H1 (cell line): ENCODE results near the gene KCNJ18. TPM values are rescaled to one million over a fixed set of nuclear protein-coding genes. Genes with fewer than 3 reads are reported as not detected.

ENCODE experiments used
- CTCF ChIA-PET: fragments of 300-600 bp; sonication (Branson Sonifier 250); formaldehyde crosslinking; loops from one replicate; lab custom pipeline; 2021; ENCODE audit not compliant: partially characterized antibody; lab: Charles Lee
- POLR2A ChIA-PET: fragments of 300-600 bp; sonication (Branson Sonifier 250); formaldehyde crosslinking; loops from one replicate; lab custom pipeline; 2021; ENCODE audit warnings: inconsistent platforms; ENCODE audit not compliant: partially characterized antibody; lab: Charles Lee
- DNase-seq, 2 experiments: peaks; one replicate each; pipeline versions ENCODE4 v3.0.0 to v3.0.0-alpha.2; 2010 to 2022; ENCODE audit warnings: low spot score in 2 of 2, low read depth in 1 of 2, mixed read lengths in 1 of 2
- FAIRE-seq: peaks from 2 replicates; lab custom pipeline; 2011; peaks lifted over from hg19 to GRCh38; lab: Jason Lieb, UNC
- H2AFZ ChIP-seq: 2 replicates; pipeline ENCODE4 v1.8.1; 2012; ENCODE audit warnings: low read length, inconsistent platforms
- H2AK5ac ChIP-seq: 2 replicates; pipeline ENCODE4 v1.6.1; 2013; ENCODE audit warnings: low read depth, low read length
- H2BK120ac ChIP-seq: replicated peaks from 2 replicates; pipeline ENCODE3; 2013; ENCODE audit warnings: low read depth, low read length, inconsistent platforms
- H2BK12ac ChIP-seq: 2 replicates; pipeline ENCODE4 v1.6.1; 2013; ENCODE audit warnings: low read depth, low read length
- H2BK15ac ChIP-seq: 2 replicates; pipeline ENCODE4 v1.6.1; 2013; ENCODE audit warnings: low read length
- H2BK20ac ChIP-seq: 2 replicates; pipeline ENCODE4 v1.6.1; 2013; ENCODE audit warnings: low read length
- H2BK5ac ChIP-seq: 2 replicates; pipeline ENCODE4 v1.6.1; 2013; ENCODE audit warnings: low read depth, low read length
- H3K14ac ChIP-seq: 2 replicates; pipeline ENCODE4 v1.6.1; 2013; ENCODE audit warnings: inconsistent platforms; ENCODE audit not compliant: insufficient read length
- H3K18ac ChIP-seq: 2 replicates; pipeline ENCODE4 v1.6.1; 2013; ENCODE audit warnings: low read length; ENCODE audit errors: extremely low read depth
- H3K23ac ChIP-seq: 2 replicates; pipeline ENCODE4 v1.6.1; 2013; ENCODE audit warnings: inconsistent platforms; ENCODE audit not compliant: insufficient read length
- H3K23me2 ChIP-seq: 2 replicates; pipeline ENCODE4 v1.6.1; 2013; ENCODE audit warnings: low read depth, low read length
- H3K27ac ChIP-seq: 2 replicates; pipeline ENCODE4 v1.6.1; 2011; ENCODE audit warnings: low read depth, low read length, inconsistent platforms
- H3K27me3 ChIP-seq, 4 experiments: replicated peaks in 1 of 4; 1 replicate in 1 of 4; 2 replicates in 3 of 4; pipeline versions ENCODE4 v1.6.1 to v1.8.1; 2011 to 2013; ENCODE audit warnings: low read length in 3 of 4, mild to moderate bottlenecking in 3 of 4, inconsistent platforms in 2 of 4, mixed read lengths in 2 of 4, moderate library complexity in 1 of 4; ENCODE audit not compliant: control insufficient read depth in 3 of 4, insufficient read depth in 3 of 4; ENCODE audit errors: extremely low read depth in 1 of 4
- H3K36me3 ChIP-seq, 4 experiments: 2 replicates each; pipeline versions ENCODE4 v1.6.1 to v1.8.1; 2011 to 2013; ENCODE audit warnings: mild to moderate bottlenecking in 4 of 4, low read length in 3 of 4, moderate library complexity in 2 of 4, control low read depth in 1 of 4, inconsistent platforms in 1 of 4; ENCODE audit not compliant: insufficient read depth in 4 of 4, control insufficient read depth in 2 of 4
- H3K4ac ChIP-seq: replicated peaks from 2 replicates; pipeline ENCODE3; 2013; ENCODE audit warnings: low read length, low read depth, mixed read lengths, inconsistent platforms; ENCODE audit not compliant: insufficient read length
- H3K4me1 ChIP-seq, 4 experiments: replicated peaks in 1 of 4; 1 replicate in 1 of 4; 2 replicates in 3 of 4; pipeline versions ENCODE4 v1.6.1 to v1.8.1; 2011 to 2013; ENCODE audit warnings: low read length in 3 of 4, inconsistent platforms in 2 of 4, mixed read lengths in 1 of 4; ENCODE audit not compliant: insufficient read depth in 4 of 4, control insufficient read depth in 3 of 4
- H3K4me2 ChIP-seq, 2 experiments: 2 replicates each; pipeline versions ENCODE4 v1.6.1 to v1.8.1; 2011 to 2013; ENCODE audit warnings: low read depth in 2 of 2, low read length in 2 of 2, control low read depth in 1 of 2, inconsistent platforms in 1 of 2, mild to moderate bottlenecking in 1 of 2; ENCODE audit not compliant: insufficient read depth in 1 of 2
- H3K4me3 ChIP-seq, 4 experiments: fragments of 200-600, 300-600 bp in 1 of 4; sonication (generic), shearing (Covaris generic), sonication (Bioruptor Twin) in 1 of 4; 2 replicates each; pipeline versions ENCODE4 v1.5.1 to v1.8.1; 2011 to 2016; ENCODE audit warnings: low read length in 4 of 4, low read depth in 3 of 4, control low read depth in 2 of 4, inconsistent platforms in 2 of 4, mild to moderate bottlenecking in 2 of 4, mixed read lengths in 1 of 4, moderate library complexity in 1 of 4; ENCODE audit not compliant: insufficient read depth in 2 of 4; ENCODE audit errors: extremely low read depth in 1 of 4
- H3K56ac ChIP-seq: replicated peaks from 2 replicates; pipeline ENCODE3; 2013; ENCODE audit warnings: low read depth, mild to moderate bottlenecking, mixed read lengths, low read length, inconsistent platforms; ENCODE audit not compliant: insufficient read length
- H3K79me1 ChIP-seq: 2 replicates; pipeline ENCODE4 v1.6.1; 2013; ENCODE audit warnings: low read depth, low read length, control low read depth
- H3K79me2 ChIP-seq, 2 experiments: 2 replicates each; pipeline versions ENCODE4 v1.6.1 to v1.8.1; 2012 to 2013; ENCODE audit warnings: low read length in 2 of 2, mild to moderate bottlenecking in 2 of 2, inconsistent platforms in 1 of 2; ENCODE audit not compliant: insufficient read depth in 2 of 2, control insufficient read depth in 1 of 2
- H3K9ac ChIP-seq, 4 experiments: replicated peaks in 1 of 4; 1 replicate in 1 of 4; 2 replicates in 3 of 4; pipeline versions ENCODE4 v1.6.1 to v1.8.1; 2011 to 2013; ENCODE audit warnings: low read depth in 3 of 4, low read length in 3 of 4, control low read depth in 2 of 4, mild to moderate bottlenecking in 2 of 4, moderate library complexity in 2 of 4, inconsistent platforms in 1 of 4; ENCODE audit errors: extremely low read depth in 1 of 4
- H3K9me3 ChIP-seq, 2 experiments: 2 replicates each; pipeline versions ENCODE4 v1.6.1 to v1.8.1; 2012 to 2013; ENCODE audit warnings: mild to moderate bottlenecking in 2 of 2, moderate library complexity in 2 of 2, control low read depth in 1 of 2, inconsistent platforms in 1 of 2, low read depth in 1 of 2, low read length in 1 of 2, mixed read lengths in 1 of 2; ENCODE audit not compliant: insufficient read depth in 2 of 2
- H4K20me1 ChIP-seq, 2 experiments: replicated peaks in 1 of 2; 2 replicates each; pipeline versions ENCODE3 to v1.8.1; 2011 to 2013; ENCODE audit warnings: inconsistent platforms in 2 of 2, low read length in 2 of 2, mild to moderate bottlenecking in 1 of 2; ENCODE audit not compliant: insufficient read depth in 2 of 2, control insufficient read depth in 1 of 2
- H4K5ac ChIP-seq: 2 replicates; pipeline ENCODE4 v1.6.1; 2013; ENCODE audit warnings: low read length, low read depth, mixed read lengths, inconsistent platforms; ENCODE audit not compliant: insufficient read length
- H4K8ac ChIP-seq: 2 replicates; pipeline ENCODE4 v1.8.0; 2013; ENCODE audit warnings: mild to moderate bottlenecking, moderate library complexity, low read length, inconsistent platforms; ENCODE audit not compliant: insufficient read depth; ENCODE audit errors: extremely low read depth
- H4K91ac ChIP-seq: replicated peaks from 2 replicates; pipeline ENCODE3; 2013; ENCODE audit warnings: low read length, mixed read lengths, inconsistent platforms; ENCODE audit not compliant: insufficient read length
- CREB1 ChIP-seq: IDR thresholded peaks from 2 replicates; pipeline ENCODE4 v1.6.1; 2012; ENCODE audit warnings: inconsistent platforms
- TAF1 ChIP-seq: IDR thresholded peaks from 2 replicates; pipeline ENCODE4 v1.6.1; 2011; ENCODE audit warnings: mild to moderate bottlenecking, low read depth, low read length
- USF2 ChIP-seq: IDR thresholded peaks from 2 replicates; pipeline ENCODE4 v1.6.1; 2011; ENCODE audit warnings: low read length, improper control_type of control experiment
- WGBS, 2 experiments: shearing (Covaris generic) in 1 of 2; methylation state at CpG; one replicate each; pipeline versions ENCODE4 v1.1.6 to v1.1.7; 2013 to 2015; ENCODE audit warnings: low lambda C conversion rate in 2 of 2, mixed read lengths in 2 of 2, inconsistent platforms in 1 of 2, low coverage in 1 of 2, missing lambda C conversion rate in 1 of 2; ENCODE audit not compliant: insufficient replicate concordance in 2 of 2, insufficient coverage in 1 of 2, insufficient read length in 1 of 2; ENCODE audit errors: extremely low coverage in 1 of 2, missing lambda C conversion rate in 1 of 2; 5-methylcytosine and 5-hydroxymethylcytosine counted together
- polyA plus RNA-seq, 7 experiments: library from polyadenylated mRNA; depleted of rRNA in 3 of 7; stranded (reverse) in 5 of 7; unstranded in 2 of 7; fragments of >200 nt in 5 of 7; fragments of 200-250 nt in 2 of 7; gene quantifications; 1 replicate in 5 of 7; 2 replicates in 1 of 7; 4 replicates in 1 of 7; pipeline versions ENCODE4 v1.2.1 to v1.2.3, GENCODE V29; 2011 to 2013; ENCODE audit warnings: missing spikeins in 2 of 7, mixed read lengths in 2 of 7
- total RNA-seq: library from RNA; stranded (reverse); fragmentation: NEBNext Ultra II Directional; extraction: Animal tissue kit (Norgen Biotek cat#: 25700); gene quantifications from 2 replicates; pipeline ENCODE4 v1.2.1, GENCODE V29; 2021

The KCNJ18 gene
- total and polyA plus RNA-seq, 2 of the 8 experiments (the other 6 are each of a cell fraction or from before 2014, with no cell fraction given) = not detected

DNA sequence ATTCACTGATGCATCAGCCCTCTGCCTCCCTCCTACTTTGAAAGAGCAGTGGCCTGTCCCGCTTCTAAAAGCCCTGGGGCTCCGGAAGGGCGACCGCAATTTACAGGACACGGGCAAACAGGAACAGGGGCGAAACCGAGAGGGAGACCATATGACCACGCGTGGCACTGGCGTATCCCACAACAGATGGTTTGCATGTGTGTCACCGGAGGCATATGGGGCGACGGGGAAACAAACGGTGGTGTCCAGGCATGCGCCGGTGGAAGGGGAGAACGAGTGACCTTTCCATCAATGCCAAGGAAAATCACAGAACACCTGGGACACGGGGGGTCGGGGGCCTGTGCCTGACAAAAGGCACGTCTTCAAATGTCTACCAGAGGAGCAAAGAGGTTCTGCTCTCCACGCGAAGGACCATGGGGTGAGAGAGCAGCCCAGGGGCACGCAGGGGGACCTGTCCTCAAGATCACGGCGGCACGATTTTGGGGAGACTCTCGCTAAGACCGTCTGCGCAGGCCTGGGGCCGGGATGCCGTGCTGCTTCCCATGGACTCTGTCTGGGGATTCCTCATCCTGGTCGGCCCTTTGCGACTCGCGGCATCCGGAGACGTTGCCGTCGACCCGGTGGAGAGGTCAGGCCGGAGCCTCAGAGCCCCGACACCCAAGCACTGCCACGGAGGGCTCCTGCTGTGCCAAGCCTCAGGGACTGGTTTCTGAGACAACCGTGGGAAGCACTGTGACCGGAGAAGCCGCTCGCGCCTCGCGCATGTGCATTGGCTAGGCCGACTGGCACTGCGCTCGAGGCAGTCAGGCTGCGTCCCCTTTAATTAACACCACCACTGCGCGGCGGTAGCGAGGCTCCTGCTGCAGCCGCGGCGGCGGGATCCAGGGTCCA is 12.8 kb upstream of the KCNJ18 start:
- Histone ChIP-seq H3K4me3 (no peak overlapping the region), H4K20me1 (no peaks in the 10 kb centered on the region), H2BK15ac (no peak overlapping the region), H3K79me2 (no peaks in the 10 kb centered on the region), H3K9me3 (peaks cover 47 to 93% of the 10 kb centered on the region in 2 experiments), H2BK120ac (no peak overlapping the region), H3K4me2 (no peak overlapping the region), H3K27ac (no peak overlapping the region), H3K23me2 (no peaks in the 10 kb centered on the region), H4K8ac (no peak overlapping the region), H2BK5ac (no peak overlapping the region), H2BK20ac (no peak overlapping the region), H2AFZ (no peak overlapping the region), H2AK5ac (no peak overlapping the region), H3K4ac (no peak overlapping the region), H4K5ac (no peak overlapping the region), H3K23ac (no peak overlapping the region), H3K9ac (no peak overlapping the region), H3K4me1 (no peaks in the 10 kb centered on the region), H2BK12ac (no peak overlapping the region), H4K91ac (no peak overlapping the region), H3K56ac (no peak overlapping the region), H3K18ac (no peak overlapping the region), H3K36me3 (peaks cover 0 to 6% (median 0%) of the 10 kb centered on the region in 4 experiments; a peak in 1 of 8 replicates), H3K79me1 (no peaks in the 10 kb centered on the region), H3K27me3 (no peaks in the 10 kb centered on the region), H3K14ac (no peak overlapping the region)
- TF ChIP-seq TAF1 (no peak), CREB1 (no peak), USF2 (no peak)
- ChIA-PET POLR2A (no interaction called here), CTCF (no interaction called here)
- no peak for FAIRE-seq
- no peak for DNase-seq
- 80% methylated on average over 59 of the region's 62 CpGs; no CpG with 5 or more reads in 1 of the 2 experiments for WGBS, 2 experiments
